HG03521 (cell line): ENCODE measurements around the gene JAZF1.

Source experiments
- ATAC-seq: cut with Tn5 transposase; IDR thresholded peaks from one replicate; pipeline ENCODE4 v1.9.1; 2021; ENCODE audit warnings: mild to moderate bottlenecking, moderate library complexity; ENCODE audit not compliant: unreplicated experiment

Gene JAZF1

GRCh38 chr7:27795977-27796376 is 384.6 kb downstream of the JAZF1 start:
- ATAC-seq = no peak

GRCh38 chr7:27793780-27794179 is 386.8 kb downstream of the JAZF1 start:
- ATAC-seq = no peak

- no peak for ATAC-seq
Observed at GRCh38 chr7:27788437-27788836, 392.2 kb downstream of the JAZF1 start.

- no peak for ATAC-seq
Observed at GRCh38 chr7:27784399-27785053, 396.1 kb downstream of the JAZF1 start.

- no peak for ATAC-seq
Observed at GRCh38 chr7:27782849-27783248, 397.7 kb downstream of the JAZF1 start.

GRCh38 chr7:27781188-27781587 is 399.4 kb downstream of the JAZF1 start:
- no peak for ATAC-seq
